ENCODE measurements around the gene COG4.
"Not testable (repeated sequence)": the region's sequence is repeated elsewhere in the genome, so short reads cannot be mapped to it uniquely, and the experiment has no call there.

The COG4 gene

DNA sequence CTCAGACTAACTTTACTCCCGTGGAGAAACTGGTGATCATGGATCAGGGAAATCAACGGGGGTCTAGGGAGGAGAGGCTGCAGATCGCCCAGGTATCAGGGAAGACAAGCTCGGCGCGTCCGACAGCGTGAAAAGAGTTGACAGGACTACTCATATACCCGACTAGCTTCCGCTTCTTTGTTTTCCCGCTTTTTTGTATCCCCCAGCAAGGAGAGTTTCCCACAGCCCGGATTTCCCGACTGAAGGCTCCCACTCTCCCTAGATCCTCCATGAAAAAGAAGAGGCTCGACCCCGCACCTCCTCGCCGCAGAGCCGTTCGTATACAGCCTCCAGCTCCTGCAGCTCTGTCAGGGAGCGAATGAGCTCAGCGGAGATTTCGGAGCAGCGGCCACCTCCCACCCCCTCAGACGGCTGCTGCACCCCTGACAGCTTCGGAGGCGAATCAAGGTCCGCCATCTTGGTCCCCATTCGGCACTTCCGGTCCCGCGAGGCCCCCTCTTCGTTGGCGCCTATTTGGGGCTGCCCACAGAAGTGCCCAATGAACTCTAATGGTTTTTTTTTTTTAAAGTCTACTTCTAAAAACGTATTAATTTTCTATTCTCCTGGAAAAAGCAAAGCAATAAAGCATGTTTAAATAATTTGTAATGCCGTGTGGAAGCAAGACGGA lies at the start of gene COG4:
COG4 (minus strand) TSS at position 479 of the 667 bp plus-strand sequence; CDS start at position 468, 11 bp downstream.
- DNase-seq = peak; percentile 92

DNA sequence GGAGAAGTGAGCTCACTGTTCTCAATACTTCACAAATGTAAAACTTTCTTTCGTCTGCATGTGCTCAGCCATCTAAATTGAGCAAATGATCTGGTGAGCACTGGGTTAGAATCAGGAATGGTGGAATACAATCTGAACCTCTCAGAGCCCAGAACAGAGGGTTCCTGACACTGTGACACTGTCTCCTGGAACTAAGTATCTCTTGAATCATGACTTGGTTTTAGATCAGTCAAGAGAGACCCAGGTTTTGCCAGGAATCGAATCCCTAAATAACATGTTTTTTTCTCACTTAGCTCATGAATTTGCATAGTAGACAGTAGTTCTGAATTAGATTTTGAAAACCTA lies 49.5 kb upstream of the COG4 start:
- DNase-seq = no peak

DNA sequence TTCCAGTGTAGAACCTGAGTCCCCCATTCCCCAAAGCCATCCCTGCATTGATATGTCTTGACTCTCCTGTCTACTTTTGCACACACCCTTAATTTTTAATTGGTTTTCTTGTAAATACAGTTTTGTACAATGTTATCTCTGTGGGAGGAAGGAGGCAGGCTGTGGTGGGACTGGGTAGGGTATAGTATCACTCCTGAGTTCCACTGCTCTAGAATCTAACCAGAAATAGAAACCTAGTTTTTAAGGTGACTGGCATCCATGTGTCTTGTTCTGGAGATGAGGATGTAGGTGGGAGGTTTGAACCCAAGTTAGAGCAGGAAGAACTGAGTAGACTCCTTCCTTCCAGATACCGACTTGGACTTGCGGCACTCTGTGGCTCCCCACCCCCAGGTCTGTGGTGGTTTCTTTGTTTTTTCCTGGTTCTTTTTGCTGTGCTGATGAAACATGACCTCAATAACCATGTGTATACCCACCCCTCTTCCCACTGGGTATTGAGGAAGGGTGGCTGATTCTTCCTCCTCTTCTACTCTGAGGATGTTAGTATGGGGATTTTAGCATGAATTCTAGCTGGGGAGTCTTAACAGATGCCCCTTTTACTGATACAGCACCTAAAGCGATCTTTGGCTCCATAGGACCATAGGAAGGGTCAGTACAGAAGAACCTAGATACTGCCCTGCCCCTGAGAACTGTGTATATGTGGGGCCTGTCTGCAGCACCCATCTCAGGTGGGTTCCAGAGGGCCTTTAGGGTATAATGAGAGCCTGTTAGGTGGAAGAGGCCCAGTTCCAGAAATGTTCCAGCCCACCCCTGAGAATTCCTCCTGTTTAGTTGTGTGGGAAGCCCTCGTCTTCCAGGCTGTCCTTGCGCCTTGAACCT lies 48.9 kb upstream of the COG4 start:
- DNase-seq = no peak

DNA sequence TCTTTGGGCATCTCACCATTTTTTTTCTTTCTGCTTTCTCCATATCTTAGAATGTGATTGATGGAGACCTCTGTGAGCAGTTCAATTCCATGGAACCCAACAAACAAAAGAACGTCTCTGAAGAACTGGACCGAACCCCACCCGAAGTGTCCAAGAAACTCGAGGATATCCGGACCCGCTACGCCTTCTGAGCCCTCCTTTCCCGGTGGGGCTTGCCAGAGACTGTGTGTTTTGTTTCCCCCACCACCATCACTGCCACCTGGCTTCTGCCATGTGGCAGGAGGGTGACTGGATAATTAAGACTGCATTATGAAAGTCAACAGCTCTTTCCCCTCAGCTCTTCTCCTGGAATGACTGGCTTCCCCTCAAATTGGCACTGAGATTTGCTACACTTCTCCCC lies 48.3 kb upstream of the COG4 start:
- DNase-seq = no peak

DNA sequence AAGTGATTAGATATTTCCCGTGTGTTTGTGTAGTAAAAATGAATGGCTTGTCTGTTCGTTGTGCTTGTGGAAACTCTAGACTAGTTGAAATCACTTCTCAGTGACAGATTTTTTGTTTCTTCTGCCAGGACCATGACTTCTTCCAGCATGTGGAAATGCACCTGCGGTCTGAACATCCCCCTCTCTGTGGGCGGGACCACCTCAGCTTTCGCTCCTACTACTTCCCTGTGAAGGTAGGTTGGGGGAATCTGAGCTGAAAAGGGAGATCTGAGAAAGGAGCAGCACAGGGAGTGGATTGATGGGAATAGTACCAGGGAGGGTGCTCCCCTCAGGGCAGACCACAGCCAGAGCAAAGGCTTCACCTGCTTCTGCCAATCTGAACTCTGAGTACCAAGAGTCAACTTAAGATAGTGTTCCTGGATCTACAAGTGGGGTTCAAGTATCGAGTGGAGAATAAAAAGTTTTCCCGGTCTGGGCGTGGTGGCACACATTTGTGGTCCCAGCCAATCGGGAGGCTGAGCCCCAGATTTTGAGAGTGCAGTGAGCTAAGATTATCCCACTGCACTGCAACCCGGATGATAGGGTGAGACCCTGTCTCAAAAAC lies 47.7 kb upstream of the COG4 start:
- no peak for DNase-seq

DNA sequence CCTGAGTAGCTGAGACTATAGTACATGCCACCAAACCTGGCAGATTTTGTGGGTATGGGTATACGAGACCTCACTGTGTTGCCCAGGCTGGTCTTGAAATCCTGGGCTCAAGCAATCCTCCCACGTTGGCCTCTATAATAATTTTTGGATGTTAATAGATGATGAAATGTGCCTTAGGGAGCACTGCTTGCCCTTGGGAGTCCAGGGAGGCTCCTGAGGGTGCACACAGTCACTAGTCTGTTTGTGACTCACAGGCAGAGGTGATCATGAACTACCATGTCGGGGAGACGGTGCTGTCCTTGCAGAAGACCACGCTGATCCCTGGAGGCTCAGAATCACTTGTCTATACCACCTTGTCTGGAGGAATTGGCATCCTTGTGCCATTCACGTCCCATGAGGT lies 46.4 kb upstream of the COG4 start:
- DNase-seq = no peak

DNA sequence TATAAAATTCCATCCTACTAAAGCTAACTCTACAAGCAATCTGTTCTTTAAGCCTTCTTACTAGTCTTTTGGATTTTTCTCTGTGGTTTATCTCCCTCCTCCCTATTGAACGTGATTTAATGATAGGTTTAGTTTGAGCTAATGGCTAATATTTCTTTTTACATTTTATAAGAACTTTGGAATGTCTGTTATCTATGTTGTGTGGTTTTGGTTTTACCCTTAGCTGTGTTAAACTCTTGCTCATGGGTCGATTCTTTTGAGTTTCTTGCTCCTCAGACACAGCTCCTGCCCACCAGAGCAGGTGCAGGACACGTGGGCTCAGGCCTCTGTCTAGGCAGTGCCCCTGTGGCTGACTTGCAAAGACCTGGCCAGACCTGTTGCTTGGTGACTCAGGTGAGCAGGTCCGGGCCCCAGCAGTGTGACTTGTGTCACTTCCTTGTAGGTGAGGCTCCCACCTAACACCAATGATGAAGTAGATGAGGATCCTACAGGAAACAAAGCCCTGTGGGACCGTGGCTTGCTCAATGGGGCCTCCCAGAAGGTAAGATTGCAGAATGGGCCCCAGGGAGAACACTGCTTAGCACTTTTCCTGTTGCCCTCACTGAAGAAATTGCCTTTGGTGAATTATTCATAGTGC lies 45.4 kb upstream of the COG4 start:
- DNase-seq = no peak

DNA sequence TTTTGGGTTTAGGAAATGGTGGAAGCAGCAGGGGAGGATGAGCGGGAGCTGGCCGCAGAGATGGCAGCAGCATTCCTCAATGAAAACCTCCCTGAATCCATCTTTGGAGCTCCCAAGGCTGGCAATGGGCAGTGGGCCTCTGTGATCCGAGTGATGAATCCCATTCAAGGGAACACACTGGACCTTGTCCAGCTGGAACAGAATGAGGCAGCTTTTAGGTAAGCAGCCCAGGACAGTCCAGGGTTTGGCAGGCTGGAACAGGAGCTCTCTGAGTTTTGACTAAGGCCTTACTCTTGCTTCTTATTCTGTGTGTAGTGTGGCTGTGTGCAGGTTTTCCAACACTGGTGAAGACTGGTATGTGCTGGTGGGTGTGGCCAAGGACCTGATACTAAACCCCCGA lies 41.7 kb upstream of the COG4 start:
- no peak for DNase-seq

DNA sequence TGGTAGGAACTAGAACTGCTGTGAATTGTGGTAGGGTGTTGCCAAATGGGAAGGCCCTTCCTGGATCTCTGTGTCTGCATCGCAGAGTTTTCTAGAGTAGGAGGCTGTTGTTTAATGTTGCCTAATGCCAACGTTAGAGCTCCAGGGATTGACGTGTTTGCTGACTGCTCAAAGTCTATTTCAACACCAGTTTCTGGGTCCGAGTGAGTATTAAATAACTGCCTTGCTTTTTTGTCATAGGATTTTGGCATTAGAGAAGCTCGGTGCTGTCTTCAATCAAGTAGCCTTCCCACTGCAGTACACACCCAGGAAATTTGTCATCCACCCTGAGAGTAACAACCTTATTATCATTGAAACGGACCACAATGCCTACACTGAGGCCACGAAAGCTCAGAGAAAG lies 40.3 kb upstream of the COG4 start:
- no peak for DNase-seq

DNA sequence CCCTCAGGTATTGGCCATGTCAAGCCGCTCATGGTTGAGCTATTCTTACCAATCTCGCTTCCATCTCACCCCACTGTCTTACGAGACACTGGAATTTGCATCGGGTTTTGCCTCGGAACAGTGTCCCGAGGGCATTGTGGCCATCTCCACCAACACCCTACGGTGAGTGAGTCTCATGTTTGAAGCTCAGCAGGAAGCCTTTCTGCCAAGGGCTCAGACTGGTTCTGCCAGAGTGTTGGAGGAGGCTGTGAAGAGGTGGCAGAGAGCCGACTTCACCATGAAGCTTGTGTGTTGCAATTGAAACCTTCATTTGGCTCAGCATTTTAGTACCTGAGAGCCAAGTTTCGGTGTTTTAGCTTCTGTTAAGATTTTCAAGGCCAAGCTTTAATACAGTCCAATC lies 38.3 kb upstream of the COG4 start:
- DNase-seq = no peak

DNA sequence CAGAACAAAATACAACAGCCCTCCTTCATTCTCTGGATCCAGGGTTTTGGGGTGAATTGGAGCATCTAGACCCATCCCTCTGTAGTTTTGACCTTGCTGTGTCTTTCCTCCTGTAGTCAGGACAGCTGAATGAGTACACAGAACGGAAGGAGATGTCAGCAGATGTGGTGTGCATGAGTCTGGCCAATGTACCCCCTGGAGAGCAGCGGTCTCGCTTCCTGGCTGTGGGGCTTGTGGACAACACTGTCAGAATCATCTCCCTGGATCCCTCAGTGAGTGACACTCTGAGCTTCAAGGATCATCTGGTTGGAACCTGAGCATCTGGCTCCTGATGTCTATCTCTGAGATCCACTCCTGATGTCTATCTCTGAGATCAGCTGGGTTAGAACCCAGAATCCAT lies 32.7 kb upstream of the COG4 start:
- no peak for DNase-seq

DNA sequence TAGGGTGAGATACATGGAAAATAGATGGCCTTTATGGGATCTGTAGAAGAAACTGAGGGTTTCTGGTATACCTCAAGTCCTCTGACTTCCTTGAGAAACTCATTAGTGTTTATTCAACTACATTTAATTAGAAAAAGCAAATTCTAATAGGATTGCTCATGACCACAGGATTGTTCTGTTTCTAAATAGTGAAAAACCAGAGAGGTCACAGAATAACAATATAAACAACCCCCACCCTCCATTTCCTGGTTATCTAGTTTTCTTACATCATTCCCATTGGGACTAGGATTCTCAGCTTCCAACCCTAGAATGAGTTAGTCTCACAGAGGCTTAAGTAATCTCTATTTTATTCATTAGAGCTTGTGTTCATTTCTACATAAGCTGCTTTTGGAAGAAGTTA lies 30.3 kb upstream of the COG4 start:
- DNase-seq = no peak

DNA sequence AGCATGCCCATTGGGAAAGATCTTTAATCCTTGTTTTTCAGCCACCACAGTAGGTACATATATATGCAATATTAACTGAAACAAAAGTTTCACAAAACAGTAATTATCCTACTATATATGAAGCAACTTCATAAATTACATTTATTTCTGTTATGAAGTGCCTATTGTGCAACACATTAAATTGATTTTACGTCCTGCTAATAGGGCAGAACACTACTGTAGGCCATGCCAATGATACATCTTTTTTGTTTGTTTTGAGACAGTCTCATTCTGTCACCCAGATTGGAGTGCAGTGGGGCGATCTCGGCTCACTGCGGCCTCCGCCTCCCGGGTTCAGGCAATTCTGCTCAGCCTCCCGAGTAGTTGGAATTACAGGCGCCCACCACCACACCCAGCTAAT lies 29.3 kb upstream of the COG4 start:
- no peak for DNase-seq

DNA sequence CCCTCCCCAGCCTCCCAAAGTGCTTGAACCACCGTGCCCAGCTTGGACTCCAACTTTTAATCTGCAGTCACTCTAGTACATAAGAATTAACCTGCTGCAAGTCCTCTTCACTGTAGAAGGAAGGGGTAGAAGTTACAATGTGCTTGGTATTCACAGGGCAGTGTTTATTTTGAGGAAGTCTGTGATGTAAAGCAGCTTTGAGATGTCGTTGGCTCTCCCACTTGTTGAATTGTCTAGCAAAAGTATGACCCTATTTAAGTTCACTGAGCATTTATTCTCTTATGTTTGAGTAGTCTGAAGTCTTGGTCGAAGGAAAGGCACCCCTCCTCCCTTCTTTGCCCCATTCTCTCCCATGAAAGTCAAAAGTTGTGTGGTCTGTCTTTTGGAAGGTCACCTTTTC lies 28.4 kb upstream of the COG4 start:
- no peak for DNase-seq

DNA sequence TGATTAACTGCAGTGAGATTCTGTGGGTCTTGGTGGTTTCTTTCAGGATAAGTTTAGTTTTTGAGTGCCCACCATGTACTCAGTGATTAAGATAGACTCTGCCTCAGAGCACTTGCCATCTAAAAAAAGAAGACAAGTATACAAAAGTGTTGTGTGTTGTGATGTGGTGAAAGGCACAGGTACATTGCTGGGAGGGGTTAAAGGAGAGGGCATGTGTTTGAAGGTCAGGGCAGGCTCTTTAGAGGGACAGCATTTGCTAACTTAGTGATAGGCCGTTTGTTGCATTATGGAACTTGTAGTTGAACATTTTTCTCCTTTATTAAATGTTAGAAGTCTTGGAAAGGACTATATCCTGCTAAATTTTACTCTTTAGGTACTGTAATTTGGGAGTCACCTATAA lies 26.7 kb upstream of the COG4 start:
- no peak for DNase-seq

DNA sequence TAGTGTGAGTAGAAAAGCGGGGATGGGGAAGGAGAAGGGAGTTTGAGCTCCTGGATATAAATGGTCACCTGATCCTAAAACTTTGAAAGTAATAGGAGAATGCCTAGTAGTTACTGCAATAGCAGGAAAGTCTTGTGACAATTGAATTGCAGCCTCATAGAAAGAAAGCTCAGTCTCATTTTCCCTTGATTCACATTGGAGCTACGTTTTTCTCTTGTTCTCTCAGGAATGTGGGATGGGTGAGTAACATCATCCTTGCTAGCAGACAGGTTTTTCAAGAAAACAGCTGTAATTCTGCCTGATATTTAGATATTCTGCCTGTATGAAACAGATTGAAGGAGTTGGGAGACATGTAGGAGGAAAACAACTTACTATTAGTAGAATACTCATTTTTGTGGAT lies 25.6 kb upstream of the COG4 start:
- no peak for DNase-seq

DNA sequence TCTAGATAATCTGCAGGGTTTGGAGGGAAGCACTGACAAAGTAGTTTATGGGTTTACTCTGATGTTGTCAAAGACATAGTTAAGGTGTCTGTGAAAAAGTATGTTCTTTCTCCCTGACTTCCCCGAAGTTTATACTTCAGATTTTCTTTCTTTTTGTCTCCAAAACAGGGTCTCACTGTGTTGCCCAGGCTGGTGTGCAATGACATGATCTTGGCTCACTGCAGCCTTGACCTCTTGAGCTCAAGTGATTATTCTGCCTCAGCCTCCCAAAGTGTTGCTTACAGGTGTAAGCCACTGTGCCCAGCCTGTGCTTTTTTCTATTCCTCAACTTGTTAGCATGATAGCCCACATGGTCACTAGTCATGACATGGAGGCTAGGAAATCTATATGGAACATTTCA lies 21.2 kb upstream of the COG4 start:
- no peak for DNase-seq

DNA sequence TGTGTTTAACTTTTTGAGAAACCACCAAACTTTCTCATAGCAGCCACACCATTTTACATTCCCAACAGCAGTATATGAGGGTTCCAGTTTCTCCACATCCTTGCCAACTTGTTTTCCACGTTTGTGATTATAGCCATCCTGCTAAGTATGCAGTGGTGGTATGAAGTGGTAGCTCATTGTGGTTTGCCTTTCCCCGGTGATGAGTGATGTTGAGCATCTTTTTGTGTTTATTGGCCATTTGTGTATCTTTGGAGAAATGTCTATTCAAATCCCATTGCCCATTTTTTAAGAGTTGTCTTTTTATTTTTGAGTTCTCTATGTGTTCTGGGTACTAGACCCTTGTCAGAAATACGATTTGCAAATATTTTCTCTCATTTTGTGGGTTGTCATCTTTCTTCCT lies 17.6 kb upstream of the COG4 start:
- DNase-seq = no peak

DNA sequence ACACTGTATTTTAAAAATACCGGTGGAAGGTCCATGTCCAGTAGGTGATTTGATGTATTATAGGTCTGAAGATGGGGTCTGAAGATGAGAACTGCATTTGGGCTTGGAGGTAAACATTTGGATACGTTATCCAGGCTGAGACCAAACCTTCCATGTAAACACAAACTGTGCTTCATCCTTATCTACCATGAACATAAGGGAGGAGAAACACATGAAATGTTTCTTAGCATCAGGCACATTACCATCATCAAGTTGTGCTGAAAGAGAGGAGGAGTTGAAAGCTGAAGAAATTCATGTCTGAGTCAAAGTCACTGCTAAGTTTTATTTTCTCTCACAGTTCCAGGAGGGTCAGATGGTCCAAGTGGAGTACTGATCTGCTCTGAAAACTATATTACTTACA lies 11.6 kb upstream of the COG4 start:
- DNase-seq = no peak

DNA sequence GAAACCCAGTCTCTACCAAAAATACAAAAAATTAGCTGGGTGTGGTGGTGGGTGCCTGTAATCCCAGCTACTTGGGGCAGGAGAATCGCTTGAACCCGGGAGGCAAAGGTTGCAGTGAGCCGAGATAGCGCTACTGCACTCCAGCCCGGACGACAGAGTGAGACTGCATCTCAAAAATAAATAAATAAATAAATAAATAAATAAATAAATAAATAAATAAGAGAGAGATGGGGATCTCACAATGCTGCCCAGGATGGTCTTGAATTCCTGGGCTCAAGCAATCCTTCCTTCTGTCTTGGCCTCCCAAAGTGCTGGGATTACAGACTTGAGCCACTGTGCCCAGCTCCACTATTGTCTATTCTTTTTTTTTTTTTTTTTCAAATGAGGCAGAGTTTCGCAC lies 6.6 kb upstream of the COG4 start:
- DNase-seq = not testable (repeated sequence)

DNA sequence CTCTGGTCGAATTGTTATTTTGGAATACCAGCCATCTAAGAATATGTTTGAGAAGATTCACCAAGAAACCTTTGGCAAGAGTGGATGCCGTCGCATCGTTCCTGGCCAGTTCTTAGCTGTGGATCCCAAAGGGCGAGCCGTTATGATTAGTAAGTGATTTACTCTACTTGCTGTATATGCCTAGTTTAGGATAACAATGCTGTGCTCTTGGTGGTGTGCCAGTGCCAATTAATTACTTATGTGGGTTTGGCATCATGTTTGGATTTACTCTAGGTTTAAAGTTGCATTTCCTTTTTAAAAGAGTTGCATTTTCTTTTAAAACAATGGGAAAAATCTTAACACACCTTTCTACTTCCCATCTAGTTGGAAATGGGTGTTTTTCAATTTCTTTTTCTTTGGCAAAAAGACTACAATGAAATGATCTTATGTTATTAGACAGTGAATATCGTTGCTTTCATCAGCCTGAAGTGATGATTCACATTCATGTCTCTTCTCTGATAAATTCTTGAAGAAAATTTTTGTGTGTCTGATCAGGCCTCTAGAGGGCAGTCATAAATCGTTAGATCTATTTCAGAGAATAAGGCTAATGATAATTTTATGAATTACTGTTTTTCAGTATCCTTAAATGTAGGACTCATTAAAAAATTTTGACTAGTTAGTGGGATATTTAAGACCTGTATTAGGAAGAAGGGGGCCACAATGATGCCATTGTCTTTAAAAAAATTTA lies 5.9 kb upstream of the COG4 start:
- DNase-seq = no peak

DNA sequence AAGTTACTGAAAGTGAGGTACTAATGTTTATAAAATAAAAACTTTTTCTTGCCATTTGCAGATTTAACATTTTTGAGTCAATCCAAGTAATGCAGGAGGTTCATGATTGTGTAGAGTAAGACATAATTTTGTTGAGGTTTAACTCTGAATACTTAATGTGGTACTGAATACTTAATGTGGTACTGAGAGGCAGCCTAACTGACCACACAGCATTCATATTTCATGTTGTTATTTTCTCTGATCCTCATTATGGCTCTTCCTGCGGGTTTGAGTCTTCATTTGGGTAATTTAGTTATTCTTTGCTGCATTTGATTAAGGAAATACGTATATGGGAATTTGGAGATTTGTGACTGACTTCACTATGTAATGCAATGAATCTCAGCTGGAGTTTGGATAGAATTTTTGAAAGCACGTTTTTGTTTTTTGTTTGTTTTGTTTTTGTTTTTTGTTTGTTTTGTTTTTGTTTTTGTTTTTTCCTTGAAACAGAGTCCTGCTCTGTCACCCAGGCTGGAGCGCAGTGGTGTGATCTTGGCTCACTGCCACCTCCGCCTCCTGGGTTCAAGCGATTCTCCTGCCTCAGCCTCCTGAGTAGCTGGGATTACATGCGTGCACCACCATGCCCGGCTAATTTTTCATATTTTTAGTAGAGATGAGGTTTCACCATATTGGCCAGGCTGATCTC lies 4.1 kb upstream of the COG4 start:
- no peak for DNase-seq

DNA sequence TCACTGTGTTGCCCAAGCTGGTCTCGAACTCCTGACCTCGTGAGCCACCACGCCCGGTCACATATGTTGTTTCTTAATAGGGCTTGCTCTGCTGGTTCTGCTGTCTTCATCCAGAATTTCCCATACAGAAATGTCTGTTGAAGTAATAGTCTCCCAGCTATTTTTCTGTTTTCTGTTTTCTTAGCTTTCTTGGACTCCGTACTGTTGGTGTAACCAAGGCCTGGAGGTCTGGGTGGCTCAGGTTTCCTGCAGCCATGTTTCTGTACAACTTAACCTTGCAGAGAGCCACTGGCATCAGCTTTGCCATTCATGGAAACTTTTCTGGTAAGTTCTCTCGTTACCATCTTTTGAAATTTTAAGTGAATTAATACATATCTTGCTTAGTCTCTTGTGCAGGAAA lies 3.0 kb upstream of the COG4 start:
- no peak for DNase-seq
